Activated CD4-positive, alpha-beta T cell treated with anti-CD3 and anti-CD28 coated beads, Interleukin-2, amount 50 U/mL, for 4 hours (primary cell): Measurements from ENCODE around the gene SDK2.
"Not testable (repeated sequence)": the region's sequence is repeated elsewhere in the genome, so short reads cannot be mapped to it uniquely, and the experiment has no call there.

Experiments used
- DNase-seq, 2 experiments: peaks; one replicate each; pipeline ENCODE4 v3.0.0-alpha.2; 2020

The SDK2 gene

DNA sequence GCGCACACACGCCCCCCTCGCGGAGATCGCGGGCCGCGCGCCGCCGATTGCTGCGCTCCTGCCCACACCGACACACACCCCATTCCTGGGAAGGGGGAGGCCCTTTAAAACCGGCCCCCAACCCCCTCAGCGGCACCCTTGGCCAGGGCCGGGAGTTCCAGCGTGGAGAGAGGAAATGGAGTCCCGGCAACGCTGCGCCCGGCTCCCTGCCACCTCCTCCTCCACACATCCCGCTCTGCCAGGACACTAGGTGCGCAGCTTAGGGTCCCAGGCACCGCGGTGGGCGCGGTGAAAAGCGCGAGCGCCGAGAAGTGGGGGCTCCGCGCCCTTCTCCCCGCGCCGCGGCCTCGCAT lies 332.8 kb downstream of the SDK2 start:
- peak in 1 of 2 experiments; percentile 3 for DNase-seq

DNA sequence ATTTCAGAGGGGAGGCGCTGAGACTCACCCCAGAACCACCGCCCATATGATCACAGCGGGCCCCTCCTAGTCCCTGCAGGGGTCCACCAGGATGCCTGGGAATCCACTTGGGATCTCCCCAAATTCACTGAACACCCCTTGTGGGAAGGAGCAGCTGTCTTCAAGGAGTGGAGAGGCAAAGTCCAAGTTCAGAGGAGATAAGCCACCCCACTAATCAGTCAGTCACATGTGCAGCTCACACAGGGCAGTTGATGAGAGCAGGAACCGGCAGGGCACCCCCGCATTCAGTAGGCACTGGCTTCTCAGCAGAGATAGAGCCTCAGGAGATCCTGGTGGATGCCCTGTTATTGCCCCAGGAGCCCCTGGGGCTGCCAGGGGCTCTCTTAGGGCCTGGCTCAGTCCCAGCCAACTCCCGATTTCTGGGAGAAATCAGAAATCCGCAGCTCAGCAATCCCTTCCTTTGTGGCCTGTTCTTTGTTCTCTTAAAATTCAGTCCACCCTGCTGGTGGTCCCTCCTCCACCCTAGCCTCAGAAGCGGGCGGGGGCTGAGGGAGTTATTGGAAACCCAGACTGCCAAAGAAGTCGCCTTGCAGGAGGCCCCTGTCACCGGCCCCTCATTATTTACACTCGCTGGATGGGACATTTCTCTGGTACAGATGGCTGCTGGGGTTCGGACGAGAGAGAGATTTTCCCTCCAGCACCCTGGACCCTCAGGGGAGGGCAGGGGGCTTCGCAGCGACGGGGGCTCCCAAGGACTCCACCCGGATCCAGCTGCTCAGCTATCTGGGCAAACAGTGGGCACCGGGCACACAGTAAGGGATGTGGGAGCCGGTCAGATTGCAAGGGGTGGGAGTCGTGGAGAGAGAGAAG lies 334.3 kb downstream of the SDK2 start:
- no peak for DNase-seq

DNA sequence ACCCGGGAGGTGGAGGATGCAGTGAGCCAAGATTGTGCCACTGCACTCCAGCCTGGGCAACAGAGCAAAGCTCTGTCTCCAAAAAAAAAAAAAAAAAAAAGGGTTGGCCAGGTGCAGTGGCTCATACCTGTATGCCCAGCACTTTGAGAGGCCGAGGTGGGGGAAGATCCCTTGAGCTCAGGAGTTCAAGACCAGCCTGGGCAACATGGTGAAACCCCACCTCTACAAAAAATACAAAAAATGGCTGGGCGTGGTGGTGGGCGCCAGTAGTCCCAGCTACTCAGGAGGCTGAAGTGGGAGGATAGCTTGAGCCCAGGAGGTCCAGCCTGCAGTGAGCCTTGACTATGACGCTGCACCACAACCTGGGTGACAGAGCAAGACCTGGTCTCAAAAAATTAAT lies 335.3 kb downstream of the SDK2 start:
- DNase-seq = not testable (repeated sequence)

DNA sequence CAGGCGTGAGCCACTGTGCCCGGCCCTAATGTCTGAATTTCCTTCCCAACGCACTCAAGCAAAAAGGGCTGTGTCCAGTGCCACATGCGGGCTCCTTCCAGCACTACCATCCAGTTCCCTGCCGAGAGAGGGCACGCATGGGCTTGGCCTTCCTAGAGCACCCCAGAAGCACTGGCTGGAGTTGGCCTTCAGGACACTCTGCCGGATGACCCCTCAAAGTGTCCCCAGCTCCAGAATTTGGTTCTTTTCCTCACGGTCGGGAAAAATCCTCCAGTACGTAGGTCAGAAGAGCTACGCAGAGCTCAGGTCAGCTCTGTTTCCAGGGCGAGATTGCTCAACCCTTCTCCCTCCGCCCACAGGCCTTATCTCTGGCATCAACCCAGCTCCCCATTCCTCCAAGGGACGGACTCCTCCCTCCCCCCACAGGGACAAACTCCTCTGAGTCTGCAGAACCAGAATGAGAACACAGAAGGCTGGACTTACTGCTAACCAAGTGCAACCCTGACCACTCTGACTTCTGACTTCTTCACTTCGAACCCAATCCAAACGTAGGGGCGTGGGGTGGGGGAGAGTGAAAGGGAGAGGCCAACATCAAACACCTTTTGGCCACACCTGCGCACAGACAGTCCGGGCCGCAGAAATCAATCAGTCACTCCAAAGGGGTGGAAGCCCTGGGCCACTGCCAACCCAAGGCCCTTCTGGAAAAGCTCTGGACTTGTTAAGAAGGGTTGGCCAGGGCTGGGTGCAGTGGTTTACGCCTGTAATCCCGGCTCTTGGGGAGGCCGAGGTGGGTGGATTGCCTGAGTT lies 336.0 kb downstream of the SDK2 start:
- no peak for DNase-seq

DNA sequence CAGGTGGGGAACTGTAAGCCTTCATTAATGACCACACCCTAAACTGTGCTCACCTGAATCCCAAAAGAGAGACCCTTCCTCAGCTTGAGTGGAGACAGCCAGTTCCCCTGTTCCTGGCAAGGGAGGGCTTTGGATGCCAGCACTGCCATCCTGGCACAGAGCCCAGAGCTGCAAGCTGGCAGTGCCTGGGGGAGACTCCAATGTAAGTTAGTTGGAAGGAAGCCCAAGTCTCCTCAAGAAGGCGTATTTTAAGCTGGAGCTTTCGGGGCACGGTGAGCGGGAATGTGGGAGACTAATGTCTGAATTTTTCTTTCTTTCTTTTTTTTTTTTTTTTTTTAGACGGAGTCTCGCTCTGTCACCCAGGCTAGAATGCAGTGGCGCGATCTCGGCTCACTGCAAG lies 337.1 kb downstream of the SDK2 start:
- DNase-seq = no peak

DNA sequence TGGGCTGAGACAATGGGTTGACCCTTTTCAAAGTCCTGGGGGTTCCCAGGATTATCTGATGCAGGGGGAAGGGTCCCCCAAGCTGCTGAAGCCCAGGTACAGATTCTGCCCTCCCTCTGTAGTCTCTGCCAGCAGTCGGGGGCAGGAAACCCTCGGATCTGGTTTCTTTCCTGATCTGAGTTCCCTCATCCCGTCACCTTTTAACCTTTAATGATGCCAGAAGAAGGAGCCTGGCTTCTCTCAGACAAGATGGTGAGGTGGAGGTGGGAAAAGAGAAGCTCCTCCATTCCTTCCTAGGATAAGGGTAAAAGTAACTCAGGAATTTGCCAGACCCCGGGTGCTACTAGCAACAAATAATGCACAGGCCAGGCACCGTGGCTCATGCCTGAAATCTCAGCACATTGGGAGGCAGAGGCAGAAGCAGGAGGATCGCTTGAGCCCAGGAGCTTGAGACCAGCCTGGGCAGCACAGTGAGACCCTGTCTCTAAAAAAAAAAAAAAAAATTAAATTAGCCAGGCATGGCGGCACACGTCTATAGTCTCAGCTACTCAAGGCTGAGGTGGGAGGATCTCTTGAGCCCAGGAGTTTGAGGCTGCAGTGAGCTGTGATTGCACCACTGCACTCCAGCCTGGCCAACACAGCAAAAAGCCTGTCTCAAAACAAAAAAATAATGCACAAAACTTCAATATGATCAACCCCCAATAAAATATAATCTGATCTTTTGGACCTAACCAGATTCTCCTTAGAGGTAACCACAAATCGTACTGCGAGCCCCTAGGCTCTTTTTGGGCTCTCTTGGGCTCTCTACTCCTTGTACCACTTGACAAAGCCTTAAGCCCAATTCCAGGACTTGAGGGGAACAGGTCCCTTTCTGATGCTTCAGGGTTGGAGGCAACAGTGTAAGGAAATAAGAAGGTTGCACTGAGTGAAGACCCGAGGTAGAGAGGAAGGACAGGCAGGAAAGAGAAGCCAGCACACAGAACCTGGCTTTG lies 338.1 kb downstream of the SDK2 start:
- no peak for DNase-seq

DNA sequence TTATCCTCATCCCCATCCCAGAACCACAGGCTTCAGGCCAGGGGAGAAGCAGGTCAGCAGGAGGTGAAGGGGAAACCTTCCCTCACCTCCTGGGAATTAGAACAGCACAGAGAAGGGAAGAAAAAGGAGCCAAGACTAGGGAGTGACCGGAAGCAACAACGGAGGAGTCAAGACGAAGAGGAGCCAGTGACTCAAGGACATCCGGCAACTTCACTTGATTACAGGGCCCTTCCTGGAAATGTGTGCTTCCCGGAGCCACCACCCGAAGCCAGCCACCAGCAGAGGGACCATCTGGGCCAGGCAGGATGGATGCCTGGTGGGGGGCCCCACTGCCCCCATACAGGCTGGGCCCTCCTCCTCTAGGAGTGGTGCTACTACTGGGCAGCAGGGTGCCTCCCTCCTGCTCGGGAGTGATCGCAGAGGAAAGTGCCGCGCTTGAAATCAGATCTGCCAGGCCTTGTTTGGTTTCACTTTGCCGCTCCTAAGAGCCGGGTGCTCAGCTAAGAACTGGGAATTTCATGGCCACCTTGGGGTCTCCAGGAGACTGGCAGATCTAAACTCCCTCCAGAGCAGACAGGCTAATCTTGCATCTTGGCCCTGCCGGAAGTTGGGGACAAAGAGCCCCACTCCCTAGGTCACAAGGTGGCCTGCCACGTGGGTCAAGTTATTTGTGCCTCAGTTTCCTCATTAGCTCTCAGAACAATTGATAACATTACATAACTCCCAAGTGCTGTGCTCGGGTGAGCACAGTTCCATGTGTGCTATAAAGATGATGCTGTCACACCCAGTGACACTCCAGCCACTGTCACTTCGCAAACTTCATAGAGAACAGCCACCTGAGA lies 339.1 kb downstream of the SDK2 start:
- DNase-seq = no peak

DNA sequence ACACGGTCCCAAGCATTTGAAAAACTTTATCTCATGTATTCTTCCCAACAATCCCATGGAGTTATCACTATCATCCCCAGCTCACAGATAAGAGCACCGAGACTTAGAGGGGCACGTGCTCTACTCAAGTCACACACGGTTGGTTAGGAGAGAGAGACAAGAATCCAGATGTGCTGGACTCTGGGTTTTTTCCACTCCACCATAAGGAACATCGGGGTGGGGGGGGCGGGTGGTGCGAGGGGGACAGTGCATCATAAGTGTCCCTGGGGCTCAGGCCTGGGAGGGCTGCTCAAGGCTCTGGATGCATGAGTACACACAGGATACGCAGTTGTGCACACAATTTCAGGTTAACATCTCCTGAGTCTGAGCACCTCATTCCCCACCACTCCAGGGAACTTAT lies 339.8 kb downstream of the SDK2 start:
- DNase-seq = no peak

DNA sequence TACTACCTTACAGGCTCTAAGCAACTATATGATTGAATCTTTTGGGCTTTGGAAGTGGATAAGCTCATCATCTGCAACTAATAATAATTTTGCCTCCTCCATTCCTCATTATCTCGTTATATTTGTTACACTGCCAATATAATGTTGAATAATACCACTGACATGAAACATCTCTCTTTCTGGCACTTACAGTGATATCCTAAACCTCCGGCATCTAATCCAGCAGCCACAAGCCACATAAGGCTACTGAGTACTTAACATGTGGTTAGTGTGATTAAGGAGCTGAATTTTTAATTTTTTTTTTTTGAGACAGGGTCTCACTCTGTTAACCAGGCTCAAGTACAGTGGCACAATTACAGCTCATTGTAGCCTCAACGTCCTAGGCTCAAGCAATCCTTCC lies 342.1 kb downstream of the SDK2 start:
- DNase-seq = no peak

DNA sequence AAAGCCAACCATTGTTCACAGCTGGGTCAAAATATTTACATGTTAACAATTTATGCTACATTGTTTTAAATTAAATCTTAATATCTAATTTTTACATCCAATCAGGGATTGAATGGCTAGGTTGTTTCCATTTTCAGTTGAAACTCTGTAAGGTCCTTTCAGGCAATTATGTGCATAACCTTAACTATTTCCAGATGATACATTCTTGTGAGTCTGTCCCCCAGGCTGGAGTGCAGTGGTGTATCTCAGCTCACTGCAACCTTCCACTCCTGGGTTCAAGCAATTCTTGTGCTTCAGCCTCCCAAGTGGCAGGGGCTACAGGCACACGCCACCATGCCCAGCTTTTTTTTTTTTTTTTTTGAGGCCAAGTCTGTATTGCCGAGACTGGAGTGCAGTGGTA lies 342.9 kb downstream of the SDK2 start:
- DNase-seq = no peak

DNA sequence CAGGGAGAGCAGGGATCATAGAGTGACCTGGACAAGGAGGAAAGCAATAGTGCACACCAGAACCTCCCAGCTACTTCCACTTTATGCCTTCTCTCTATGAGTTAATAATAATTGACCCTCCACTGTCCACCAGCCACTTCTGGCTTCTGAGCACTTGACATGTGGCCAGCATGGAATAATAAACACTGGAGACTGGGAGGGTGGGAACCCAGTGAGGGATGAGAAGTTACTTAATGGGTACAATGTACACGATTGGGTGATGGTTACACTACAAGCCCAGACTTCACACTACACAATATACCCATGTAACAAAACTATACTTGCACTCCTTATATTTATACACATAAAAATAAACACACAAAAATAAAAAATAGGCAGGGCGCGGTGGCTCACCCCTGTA lies 343.9 kb downstream of the SDK2 start:
- DNase-seq = no peak

DNA sequence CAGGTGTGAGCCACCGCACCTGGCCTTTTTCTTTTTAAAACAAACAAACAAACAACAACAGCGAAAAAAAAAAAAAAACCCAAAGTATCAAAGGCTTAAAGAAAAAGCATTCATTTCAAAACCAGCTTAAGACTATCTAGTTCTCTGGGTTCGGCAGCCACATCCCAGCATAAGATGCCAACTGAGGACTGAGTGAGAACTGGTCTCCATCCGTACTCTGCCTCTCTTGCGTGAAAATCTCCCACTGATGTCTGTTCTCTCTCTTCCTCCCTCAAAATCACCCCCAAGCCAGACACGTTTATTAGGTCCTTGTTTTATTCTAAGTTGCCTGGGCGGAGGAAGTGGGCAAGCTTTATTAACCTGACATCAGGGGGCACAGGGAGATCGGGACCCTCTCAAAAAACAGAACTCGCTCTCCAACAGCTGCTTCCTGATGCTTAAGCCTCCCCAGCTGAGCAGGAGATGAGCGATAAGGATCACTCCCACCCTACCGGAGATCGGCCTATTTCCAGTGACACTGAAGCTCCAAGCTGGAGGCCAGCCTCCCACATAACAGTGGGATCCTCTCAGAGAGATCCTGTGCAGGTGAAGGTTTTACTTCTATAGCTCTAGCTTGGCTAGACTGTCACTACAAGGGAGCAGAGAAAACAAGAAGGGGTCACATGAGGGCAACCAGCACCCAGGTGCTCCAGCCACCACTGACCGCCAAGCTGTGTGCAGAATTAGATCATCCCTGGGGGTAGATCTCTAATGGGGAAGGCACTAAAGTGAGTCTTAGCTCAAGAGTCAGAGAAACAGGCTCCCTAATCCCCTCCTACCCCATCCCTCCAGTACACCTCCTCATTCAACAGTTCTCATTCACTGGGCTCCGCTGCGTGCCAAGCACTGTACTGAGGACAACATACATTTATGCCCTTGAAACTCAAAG lies 346.0 kb downstream of the SDK2 start:
- no peak for DNase-seq

DNA sequence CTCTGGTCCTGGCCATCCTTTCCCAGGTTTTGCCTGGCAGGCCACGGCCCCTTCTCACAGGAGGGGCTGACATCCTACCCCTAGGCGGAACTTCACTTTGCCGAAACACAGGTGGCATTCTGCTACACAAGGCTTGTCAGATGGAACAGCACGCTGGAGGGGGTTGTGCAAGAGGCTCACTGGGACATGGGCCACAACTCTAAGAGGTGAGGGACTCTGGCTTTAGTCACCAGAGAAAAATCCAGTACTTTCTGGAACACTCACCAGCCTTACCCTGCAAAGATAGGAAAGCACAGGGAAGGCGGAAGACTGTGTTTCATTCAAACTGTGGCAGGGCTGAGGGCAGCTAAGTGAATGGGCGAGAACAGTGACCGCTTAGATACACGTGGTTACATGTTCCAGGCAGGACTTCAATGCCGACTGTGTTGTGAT lies 350.7 kb downstream of the SDK2 start:
- DNase-seq = no peak

DNA sequence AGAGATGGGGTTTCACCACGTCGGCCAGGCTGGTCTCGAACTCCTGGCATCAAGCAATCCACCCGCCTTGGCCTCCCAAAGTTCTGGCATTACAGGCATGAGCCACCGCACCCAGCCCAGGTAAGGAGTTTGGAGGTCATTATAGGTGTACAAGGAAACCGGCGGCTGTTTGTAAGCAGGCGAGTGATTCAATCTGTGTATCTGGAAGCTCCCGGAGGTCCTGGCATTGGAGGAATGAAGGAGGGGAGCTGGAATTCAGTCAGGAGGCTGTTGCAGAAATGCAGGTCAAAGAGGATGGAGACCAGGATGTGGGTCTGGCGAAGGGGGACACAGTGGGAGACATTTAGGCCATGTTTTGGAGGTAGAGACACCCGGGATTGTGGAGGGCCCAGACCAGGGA lies 351.2 kb downstream of the SDK2 start:
- DNase-seq = no peak

DNA sequence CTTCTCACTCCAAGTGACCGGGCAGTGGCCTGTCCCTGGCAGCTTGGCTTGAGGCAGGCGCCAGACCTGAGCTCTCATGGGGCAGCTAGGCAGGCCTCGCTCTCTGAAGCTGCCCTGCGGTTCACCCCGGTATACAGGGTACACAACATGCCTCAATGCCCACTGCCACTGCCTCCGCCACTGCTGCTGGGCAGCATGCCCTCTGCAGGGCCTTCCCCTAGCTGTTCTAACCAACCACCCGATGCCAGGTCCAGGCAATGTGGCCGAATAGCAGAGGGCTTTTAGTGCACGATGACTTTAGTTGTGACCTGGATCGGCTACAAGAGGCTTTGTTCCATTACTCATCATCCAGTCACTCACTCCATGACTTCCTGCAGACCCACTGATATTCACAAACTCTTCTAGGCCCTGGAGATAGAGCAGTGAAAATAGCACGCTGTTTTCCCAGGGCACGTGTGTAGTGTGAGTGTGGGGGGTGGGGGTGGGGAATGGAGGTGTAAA lies 352.2 kb downstream of the SDK2 start:
- no peak for DNase-seq

DNA sequence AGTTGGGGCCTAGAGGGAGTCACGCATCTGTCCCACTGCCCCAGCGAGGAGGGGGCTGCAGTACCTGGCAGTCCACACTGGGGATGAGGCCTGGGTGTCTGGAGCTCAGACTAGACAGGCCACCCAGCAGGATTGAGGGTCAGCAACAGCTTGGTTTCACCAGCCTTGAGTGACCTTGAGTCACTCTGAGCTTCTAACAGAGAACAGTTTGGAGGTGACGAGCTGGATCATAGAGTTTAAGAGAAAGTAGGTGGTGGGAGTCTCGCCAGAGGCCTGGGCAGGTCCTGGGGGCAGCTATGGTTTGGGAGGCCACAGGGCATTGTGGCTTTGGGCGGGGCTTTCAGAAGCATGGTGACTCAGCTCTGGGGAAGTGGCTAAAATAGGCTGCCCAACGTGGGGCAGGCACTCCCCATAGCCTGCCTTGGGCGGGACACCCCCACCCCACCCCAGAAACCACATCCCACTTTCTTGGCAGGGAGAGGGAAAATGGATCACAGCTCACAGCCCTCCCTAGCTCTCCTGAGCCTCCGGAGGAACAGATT lies 352.9 kb downstream of the SDK2 start:
- no peak for DNase-seq

DNA sequence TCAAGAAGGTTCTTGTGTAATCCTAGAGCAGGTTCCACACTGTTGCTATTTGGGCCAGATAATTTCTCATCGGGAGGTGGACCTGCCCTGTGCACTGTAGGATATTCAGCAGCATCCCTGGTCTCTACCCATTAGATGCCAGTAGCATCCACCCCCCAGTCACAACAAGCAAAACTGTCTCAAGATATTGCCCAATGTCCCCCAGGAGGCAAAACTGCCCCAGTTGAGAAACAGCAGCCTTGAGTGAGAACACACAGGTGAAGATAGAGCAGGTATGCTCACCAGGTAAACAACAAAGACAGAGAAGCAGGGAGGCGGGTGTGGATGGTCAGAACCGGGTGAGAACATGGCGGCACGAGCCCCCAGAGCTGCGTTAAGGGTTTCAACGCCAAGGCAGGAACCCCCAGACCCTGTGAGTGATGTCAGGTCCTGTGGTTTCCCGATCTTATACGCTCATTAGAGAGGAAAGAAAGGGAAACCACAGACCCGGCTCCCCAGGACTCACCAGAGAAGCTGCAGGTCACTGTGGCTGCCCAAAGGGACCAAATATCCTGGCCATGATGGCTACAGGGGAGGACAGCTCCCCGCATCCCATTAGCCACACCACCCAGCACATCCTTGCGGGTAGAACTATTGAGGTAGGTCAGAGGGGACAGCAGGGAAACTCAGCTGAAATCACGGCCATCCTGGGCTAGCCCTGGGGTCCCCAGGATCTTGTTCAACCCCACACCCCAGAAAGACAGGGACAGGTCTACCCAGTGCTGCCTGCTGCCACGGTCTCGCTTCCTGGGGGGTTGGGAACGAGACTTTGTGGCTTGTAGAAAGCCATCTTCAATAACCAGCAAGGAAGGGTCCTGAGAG lies 353.6 kb downstream of the SDK2 start:
- DNase-seq = no peak

DNA sequence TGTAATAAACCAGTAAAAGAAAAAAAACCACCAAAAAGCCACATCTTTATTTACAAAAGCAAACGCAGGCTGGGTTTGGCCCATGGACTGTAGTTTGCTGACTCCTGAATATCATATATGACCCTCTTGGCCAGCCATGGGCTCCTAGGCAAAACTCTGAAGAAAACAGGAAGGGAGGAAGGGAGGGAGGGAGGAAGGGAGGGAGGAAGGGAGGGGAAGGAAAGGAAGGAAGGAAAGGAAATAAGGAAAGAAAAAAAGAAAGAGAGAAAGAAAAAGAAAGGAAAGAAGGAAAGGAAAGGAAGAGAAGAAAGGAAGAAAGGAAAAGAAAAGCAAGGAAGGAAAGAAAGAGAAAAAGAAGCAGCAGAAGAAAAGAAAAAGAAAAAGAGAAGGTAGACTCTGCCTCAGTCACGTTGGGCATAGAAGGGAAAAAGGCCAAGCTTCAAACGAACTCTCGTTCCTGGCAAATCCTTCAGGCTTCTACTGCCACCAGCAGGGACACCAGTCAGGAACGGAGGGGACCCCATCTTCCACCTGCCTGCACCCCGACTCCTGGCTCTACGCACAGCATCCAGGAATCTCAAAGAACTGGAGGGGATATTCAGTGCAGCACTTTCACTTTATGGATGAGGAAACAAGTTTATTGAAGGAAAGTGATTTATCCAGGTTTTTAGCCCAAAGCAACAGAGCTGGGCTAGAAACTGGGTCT lies 354.5 kb downstream of the SDK2 start:
- DNase-seq = no peak
